ENCODE results near the gene RASGRF1.

The RASGRF1 gene

GRCh38 chr15:78933187-78933822 is 157.3 kb downstream of the RASGRF1 start:
- TF ChIP-seq, protein P1, sequence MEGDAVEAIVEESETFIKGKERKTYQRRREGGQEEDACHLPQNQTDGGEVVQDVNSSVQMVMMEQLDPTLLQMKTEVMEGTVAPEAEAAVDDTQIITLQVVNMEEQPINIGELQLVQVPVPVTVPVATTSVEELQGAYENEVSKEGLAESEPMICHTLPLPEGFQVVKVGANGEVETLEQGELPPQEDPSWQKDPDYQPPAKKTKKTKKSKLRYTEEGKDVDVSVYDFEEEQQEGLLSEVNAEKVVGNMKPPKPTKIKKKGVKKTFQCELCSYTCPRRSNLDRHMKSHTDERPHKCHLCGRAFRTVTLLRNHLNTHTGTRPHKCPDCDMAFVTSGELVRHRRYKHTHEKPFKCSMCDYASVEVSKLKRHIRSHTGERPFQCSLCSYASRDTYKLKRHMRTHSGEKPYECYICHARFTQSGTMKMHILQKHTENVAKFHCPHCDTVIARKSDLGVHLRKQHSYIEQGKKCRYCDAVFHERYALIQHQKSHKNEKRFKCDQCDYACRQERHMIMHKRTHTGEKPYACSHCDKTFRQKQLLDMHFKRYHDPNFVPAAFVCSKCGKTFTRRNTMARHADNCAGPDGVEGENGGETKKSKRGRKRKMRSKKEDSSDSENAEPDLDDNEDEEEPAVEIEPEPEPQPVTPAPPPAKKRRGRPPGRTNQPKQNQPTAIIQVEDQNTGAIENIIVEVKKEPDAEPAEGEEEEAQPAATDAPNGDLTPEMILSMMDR (IDR thresholded peaks at IDR 0.05) = no peak
- no peak overlapping the region for H2AFZ ChIP-seq
- no peak overlapping the region for H3K4me3 ChIP-seq (ENCODE audit: low read depth, low read length)
- no peaks in the 10 kb centered on the region for H3K9me3 ChIP-seq (ENCODE audit: control insufficient read depth, low read length)
- no peak overlapping the region for H3K4me2 ChIP-seq (ENCODE audit: low read length)
- no peaks in the 10 kb centered on the region for H3K27me3 ChIP-seq (ENCODE audit: control insufficient read depth, insufficient read depth, low read length)
- no peak overlapping the region for H3K27ac ChIP-seq
- H3K4me1 ChIP-seq = peaks cover 4% of the 10 kb centered on the region
- no peaks in the 10 kb centered on the region for H3K79me2 ChIP-seq
- H3K36me3 ChIP-seq (ENCODE audit: control insufficient read depth, insufficient read depth, low read length) = no peaks in the 10 kb centered on the region
- no peak overlapping the region for H3K9ac ChIP-seq

- Histone ChIP-seq H2AFZ (no peak overlapping the region), H3K4me2 (ENCODE audit: low read length) (no peak overlapping the region), H3K79me2 (no peaks in the 10 kb centered on the region), H3K4me1 (peaks cover 4% of the 10 kb centered on the region), H3K36me3 (ENCODE audit: control insufficient read depth, insufficient read depth, low read length) (no peaks in the 10 kb centered on the region), H3K27me3 (ENCODE audit: control insufficient read depth, insufficient read depth, low read length) (no peaks in the 10 kb centered on the region), H3K4me3 (ENCODE audit: low read depth, low read length) (no peak overlapping the region), H3K9me3 (ENCODE audit: control insufficient read depth, low read length) (no peaks in the 10 kb centered on the region), H3K27ac (no peak overlapping the region), H3K9ac (no peak overlapping the region)
- TF ChIP-seq, protein P1 (IDR thresholded peaks at IDR 0.05) = no peak
These were observed 158.2 kb downstream of the RASGRF1 start for GRCh38 chr15:78932258-78932808.

DNA sequence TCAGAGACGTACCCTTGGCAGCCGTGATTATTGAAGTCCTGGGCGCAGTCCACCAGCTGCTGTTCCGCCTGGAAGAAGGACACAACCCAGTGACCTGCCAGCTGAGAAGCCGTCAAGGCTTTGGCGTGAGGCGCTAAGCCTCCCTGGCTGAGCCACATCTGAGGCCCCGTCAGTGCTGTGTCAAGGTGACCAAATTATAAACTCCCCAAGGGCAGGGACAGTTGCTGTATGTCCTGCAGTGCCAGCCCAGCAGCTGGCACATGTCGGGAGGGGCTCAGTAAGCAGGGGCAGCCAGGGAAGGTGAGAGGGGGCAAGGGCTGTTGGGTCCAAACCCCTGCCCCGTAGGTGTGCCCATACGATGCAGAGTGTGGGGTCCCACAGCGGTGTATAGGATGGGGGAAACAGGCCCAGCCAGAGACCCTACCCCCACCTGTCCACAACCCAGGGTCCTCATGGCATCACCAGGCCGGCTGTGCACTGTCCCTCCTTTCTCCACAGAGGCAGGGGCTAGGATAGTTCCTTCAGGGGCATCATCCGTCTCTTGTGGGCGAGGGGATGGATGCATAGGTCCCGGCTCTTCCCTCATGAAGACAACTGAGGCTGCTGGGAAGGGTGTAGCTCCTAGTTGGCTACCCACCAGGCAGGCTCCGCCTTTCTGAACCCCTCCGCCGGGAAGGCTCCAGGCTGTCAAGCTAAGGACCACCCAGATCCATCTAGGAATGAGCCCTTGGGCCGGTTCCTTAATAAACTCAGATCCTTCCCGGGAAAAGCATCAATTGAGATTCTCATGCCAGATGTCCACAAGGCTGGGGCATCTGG is 158.9 kb downstream of the RASGRF1 start:
- Histone ChIP-seq H3K79me2 (no peaks in the 10 kb centered on the region), H3K9me3 (ENCODE audit: control insufficient read depth, low read length) (no peaks in the 10 kb centered on the region), H3K36me3 (ENCODE audit: control insufficient read depth, insufficient read depth, low read length) (no peaks in the 10 kb centered on the region), H3K27me3 (ENCODE audit: control insufficient read depth, insufficient read depth, low read length) (no peaks in the 10 kb centered on the region), H3K4me2 (ENCODE audit: low read length) (no peak overlapping the region), H2AFZ (no peak overlapping the region), H3K4me1 (peaks cover 4% of the 10 kb centered on the region), H3K4me3 (ENCODE audit: low read depth, low read length) (no peak overlapping the region), H3K9ac (no peak overlapping the region), H3K27ac (no peak overlapping the region)
- TF ChIP-seq, protein P1 (IDR thresholded peaks at IDR 0.05) = no peak

- TF ChIP-seq, protein P1 (IDR thresholded peaks at IDR 0.05) = no peak
- Histone ChIP-seq H3K4me1 (peaks cover 4% of the 10 kb centered on the region), H3K36me3 (ENCODE audit: control insufficient read depth, insufficient read depth, low read length) (no peaks in the 10 kb centered on the region), H3K27ac (no peak overlapping the region), H3K9me3 (ENCODE audit: control insufficient read depth, low read length) (no peaks in the 10 kb centered on the region), H3K79me2 (no peaks in the 10 kb centered on the region), H3K27me3 (ENCODE audit: control insufficient read depth, insufficient read depth, low read length) (no peaks in the 10 kb centered on the region), H3K4me3 (ENCODE audit: low read depth, low read length) (no peak overlapping the region), H2AFZ (no peak overlapping the region), H3K4me2 (ENCODE audit: low read length) (no peak overlapping the region), H3K9ac (no peak overlapping the region)
These were observed 159.8 kb downstream of the RASGRF1 start for GRCh38 chr15:78930577-78931388.
